HG03558 (cell line): ENCODE measurements around the gene C3orf62.

ENCODE experiments used
- ATAC-seq: cut with Tn5 transposase; IDR thresholded peaks from one replicate; pipeline ENCODE4 v1.9.1; 2021; ENCODE audit warnings: moderate number of reproducible peaks; ENCODE audit not compliant: unreplicated experiment; ENCODE audit errors: extremely low read depth

The C3orf62 gene

DNA sequence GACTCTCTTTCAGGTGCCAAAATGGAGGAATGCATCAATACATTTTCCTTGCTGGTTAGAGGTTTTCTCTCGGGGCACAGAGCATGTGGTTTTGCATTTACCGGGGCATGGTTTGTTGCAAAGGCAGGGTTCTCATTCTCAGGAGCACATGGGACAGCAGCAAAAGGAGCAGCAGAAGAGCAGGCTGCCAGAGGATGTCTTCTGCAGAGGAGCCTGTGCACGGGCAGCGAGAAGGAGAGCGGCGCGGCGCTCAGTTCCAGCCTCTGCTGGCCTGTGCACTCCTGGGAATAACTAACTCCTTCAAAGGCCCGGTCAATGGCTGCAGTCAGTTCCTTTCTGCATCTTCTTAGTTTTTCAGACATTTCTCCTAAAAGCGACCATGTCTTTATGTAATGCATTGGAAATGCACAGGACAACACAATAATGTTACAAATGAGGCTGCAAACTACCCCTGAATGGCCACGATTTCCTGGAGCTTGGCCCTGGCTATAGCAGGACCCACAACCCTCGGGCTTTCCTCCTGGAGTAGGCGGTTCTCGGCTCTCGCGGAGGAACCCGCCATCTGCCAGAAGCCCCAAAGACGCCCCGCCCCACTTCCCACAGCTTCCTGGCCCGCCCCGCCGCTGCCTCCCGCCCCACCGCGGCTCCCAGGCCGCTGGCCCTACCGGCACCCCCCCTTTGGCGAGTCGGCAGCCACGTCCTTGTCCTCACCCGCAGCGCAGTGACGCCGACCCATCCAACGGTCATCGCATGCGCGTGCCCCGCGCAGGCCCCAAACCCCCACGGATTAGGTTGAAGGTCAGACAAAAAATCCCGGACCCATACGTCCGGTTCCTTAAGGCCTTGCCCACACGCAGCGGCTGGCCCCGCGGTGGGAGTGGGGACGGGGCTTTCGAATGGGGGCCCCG is at the start of gene C3orf62:
C3orf62 (minus strand) TSS at position 758 of the 908 bp plus-strand sequence; CDS start at position 398, 360 bp downstream.
- ATAC-seq: no peak

GRCh38 chr3:49324768-49325167 is 47.7 kb upstream of the C3orf62 start:
- ATAC-seq: no peak

GRCh38 chr3:49316696-49317457 is 39.8 kb upstream of the C3orf62 start:
- no peak for ATAC-seq

DNA sequence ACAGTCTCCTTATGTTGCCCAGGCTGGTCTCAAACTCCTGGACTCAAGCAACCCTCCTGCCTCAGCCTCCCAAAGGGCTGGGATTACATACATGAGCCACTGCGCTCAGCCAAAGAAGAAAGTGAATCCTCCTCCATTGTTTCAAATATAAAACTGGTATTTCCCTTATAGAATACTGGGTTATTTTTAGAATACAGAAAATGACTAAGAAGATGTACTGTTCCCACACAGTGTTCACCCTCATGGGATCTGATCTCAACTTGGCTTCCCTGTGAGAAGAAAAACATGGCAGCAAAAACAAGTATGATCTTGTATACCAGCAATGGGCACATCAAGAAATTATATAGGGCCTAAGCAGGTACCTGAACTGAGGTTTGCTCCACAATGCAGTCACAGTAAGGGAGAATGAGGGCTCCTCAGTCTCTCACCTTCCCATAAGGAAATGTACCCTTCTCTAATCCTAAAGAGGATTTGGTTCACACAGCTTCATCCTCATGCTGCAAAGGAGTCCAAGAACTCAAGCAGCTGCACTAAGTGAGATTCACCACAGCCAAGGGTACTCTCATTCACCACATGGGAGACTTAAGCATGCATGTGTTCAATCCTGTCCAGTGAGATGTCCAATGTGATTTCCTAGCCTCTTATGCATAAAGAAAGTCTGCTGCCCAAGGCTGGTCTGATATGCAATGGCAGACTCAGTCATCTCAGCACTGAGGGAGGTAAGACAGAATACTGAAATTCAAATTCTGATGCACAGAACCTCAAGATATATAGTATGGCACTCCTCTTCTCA is 37.1 kb upstream of the C3orf62 start:
- no peak for ATAC-seq

DNA sequence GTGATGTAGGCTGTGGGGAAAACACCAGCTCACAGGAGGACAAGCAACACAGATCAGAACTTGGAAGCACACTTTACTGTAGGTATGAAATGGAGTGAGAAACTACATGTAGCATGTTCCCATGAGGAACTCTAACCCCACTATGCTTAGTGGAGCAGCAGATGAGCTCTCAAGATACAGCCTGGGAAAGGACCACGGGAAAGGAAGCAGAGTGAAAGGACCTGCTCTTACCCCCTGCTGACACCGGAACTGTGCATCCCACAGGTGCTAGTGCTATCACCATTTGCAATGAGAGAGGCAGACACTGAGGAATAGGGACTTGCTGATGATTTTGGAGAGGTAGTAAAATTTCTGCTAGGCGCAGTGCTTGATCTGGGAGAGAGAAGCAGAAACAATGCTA is 34.3 kb upstream of the C3orf62 start:
- ATAC-seq: no peak

GRCh38 chr3:49310677-49311076 is 33.6 kb upstream of the C3orf62 start:
- ATAC-seq: no peak

DNA sequence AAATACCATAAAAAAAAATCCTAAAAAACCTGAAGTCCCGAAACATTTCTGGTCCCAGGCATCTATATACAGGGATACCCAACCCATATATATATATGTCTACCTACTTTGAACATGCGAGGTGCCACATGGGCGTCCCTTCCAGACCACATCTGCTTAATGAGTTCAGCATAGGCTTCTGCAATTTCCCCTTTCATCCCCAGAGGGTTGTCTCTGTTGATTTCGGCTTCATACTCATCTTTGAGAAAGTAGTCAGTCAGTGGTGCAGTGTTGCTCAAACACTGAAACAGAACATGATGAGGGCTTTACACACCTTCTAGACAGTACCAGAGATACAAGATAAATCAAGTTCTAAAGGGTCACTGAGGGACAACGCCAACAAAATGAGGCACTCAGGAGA is 28.6 kb upstream of the C3orf62 start:
- ATAC-seq: no peak

GRCh38 chr3:49302613-49303012 is 25.6 kb upstream of the C3orf62 start:
- ATAC-seq: no peak

GRCh38 chr3:49300595-49300994 is 23.6 kb upstream of the C3orf62 start:
- ATAC-seq: no peak

GRCh38 chr3:49298511-49298910 is 21.5 kb upstream of the C3orf62 start:
- ATAC-seq: no peak

DNA sequence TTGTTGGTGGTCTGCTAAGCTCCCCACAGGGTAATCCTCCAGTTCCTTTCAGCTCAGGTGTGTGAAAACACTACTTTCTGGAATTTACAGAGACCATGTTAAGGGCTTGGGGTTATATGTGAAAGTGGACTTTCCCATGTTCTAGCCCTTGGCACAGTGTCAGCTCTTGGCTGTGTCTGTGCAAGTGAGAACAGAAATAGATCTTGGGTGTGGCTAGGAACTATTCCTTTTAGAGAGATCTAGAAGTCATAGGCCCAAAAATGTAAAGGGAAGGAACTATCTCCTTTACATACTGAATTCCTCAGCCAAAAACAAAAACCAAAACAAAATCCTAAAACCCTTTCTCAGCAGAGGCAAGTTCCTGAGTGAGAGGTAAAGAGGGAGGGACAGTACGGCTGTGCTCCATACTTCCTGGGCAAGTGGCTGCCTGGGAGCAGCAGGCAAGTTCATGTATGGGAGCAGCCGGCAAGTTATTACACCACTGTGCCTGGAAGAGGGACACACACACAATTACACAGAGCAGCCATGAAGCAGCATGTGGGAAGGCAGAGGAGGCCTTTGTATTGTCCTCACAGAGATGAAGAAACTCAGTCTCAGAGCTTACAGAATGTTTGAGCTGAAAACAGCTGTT is 19.9 kb upstream of the C3orf62 start:
- no peak for ATAC-seq

DNA sequence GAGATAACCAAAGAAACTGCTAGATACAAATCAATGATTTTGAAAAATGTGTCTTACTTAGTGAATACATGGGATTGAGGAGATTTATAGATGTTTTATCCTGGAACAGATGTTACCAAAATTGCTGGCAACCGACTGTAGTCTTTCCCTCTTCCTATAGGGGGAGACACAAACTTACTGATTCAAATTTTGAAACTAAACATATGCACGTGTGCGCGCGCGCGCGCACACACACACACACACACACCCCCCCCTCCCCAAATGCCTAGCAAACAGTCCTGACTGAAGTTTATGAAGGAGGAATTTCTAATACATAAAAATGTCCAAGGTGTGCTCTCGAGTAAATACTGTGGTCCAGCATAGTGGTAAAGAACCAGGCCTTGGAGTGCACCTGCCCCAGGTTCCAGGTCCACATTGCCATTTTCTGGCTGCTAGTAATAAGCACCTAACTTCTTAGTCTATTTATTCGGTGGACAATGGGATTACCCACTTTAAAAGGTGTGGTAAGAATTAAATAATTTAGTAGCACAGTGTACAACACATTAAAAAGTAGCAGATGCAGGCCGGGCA is 18.5 kb upstream of the C3orf62 start:
- no peak for ATAC-seq

- no peak for ATAC-seq
These were observed 17.3 kb upstream of the C3orf62 start for GRCh38 chr3:49294343-49294742.

DNA sequence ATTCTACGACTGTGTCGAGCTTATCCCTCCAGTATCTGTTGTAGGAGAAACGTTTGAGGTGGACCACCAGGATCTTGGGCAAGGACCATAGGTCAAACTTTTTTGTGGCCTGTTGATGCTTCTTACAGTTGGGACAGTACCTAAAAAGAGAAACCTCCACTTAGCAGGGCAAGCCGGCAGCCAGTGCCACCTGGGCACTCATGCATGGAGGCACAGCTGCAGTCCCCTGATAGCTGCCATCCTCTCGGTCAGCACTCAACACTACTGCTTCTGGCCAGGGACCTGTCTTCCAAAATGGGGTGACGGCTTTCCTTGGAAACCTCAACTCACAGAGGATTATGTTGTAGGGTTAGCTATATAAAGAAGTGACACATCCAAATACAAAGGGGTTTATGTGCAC is 7.0 kb upstream of the C3orf62 start:
- no peak for ATAC-seq

- ATAC-seq: no peak
These were observed 2.3 kb upstream of the C3orf62 start for GRCh38 chr3:49279376-49279775.

DNA sequence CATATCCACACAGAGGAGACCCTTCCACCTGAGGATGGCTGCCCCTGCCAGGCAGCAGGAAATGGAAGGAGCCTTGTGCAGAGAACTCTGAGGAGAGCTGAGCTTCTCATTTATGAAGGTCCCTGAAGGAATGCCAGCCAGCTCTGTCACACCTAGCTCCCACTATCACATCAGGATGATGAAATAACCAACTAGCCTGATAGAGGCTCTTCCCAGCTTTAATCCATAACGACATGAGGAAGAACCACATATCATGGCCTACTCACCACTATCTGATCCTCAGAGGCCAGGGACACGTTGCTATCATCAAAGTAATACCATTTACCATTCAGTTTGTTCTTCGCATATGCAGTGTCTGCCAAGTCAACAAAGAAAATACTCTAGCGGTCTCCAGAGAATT is 1.5 kb upstream of the C3orf62 start:
- no peak for ATAC-seq

GRCh38 chr3:49277383-49277775 is 347 bp upstream of the C3orf62 start:
- ATAC-seq: no peak

GRCh38 chr3:49273825-49274532 is 3.1 kb downstream of the C3orf62 start:
- no peak for ATAC-seq

DNA sequence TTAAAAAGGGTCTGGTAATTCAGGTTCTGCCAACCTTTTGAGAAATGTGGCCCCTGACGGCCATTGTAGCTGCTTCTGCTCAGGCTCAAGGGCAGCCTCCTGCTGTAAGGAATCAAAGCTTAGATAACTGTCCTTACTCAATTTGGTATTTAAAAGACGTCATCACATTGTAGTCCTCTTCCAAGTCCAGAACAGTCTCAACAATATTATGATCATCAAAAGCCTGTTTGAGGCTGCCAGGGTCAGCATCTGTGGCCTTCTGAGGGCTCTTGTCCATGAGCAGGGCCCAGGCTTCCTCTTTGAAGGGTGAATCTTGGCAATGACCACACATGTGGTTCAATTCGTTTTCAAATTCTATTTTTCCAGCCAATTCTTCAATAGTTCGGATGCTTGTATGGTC is 6.0 kb downstream of the C3orf62 start:
- no peak for ATAC-seq
